SHP77 (cell line): ENCODE results near the gene WTAP.
"Not testable (repeated sequence)": the region's sequence is repeated elsewhere in the genome, so short reads cannot be mapped to it uniquely, and the experiment has no call there.

Experiments
- DNase-seq, 2 experiments: peaks; one replicate each; lab custom pipeline; 2025; lab: John Stamatoyannopoulos, UW

Gene WTAP

GRCh38 chr6:159693894-159694545 is 33.3 kb upstream of the WTAP start:
- DNase-seq = peak; percentile 84 to 90

- no peak for DNase-seq
Measured at GRCh38 chr6:159695984-159696383, 31.3 kb upstream of the WTAP start.

- DNase-seq = no peak
Measured at GRCh38 chr6:159700970-159701369, 26.3 kb upstream of the WTAP start.

GRCh38 chr6:159701413-159701999 is 25.8 kb upstream of the WTAP start:
- no peak for DNase-seq

GRCh38 chr6:159710603-159711002 is 16.7 kb upstream of the WTAP start:
- not testable (repeated sequence) for DNase-seq

GRCh38 chr6:159712389-159712788 is 14.9 kb upstream of the WTAP start:
- DNase-seq = not testable (repeated sequence)

- DNase-seq = no peak
Measured at GRCh38 chr6:159713984-159714383, 13.3 kb upstream of the WTAP start.

- no peak for DNase-seq
Measured at GRCh38 chr6:159714404-159714803, 12.9 kb upstream of the WTAP start.

- DNase-seq = no peak
Measured at GRCh38 chr6:159715166-159715565, 12.1 kb upstream of the WTAP start.

GRCh38 chr6:159715605-159716004 is 11.7 kb upstream of the WTAP start:
- no peak for DNase-seq

GRCh38 chr6:159716247-159717096 is 10.8 kb upstream of the WTAP start:
- DNase-seq = no peak

GRCh38 chr6:159718634-159719033 is 8.7 kb upstream of the WTAP start:
- no peak for DNase-seq

- DNase-seq = no peak
Measured at GRCh38 chr6:159719287-159719686, 8.0 kb upstream of the WTAP start.

- DNase-seq = peak in 1 of 2 experiments; percentile 12
Measured at GRCh38 chr6:159720708-159721107, 6.6 kb upstream of the WTAP start.

- not testable (repeated sequence) for DNase-seq
Measured at GRCh38 chr6:159721981-159722380, 5.3 kb upstream of the WTAP start.

- no peak for DNase-seq
Measured at GRCh38 chr6:159722655-159723054, 4.7 kb upstream of the WTAP start.

- no peak for DNase-seq
Measured at GRCh38 chr6:159723259-159723658, 4.0 kb upstream of the WTAP start.

GRCh38 chr6:159724778-159725177 is 2.5 kb upstream of the WTAP start:
- no peak for DNase-seq

- not testable (repeated sequence) for DNase-seq
Measured at GRCh38 chr6:159725208-159725607, 2.1 kb upstream of the WTAP start.

GRCh38 chr6:159726255-159726917 is 920 bp upstream of the WTAP start:
- DNase-seq = peak in 1 of 2 experiments; percentile 81

GRCh38 chr6:159727717-159728445 is 575 bp downstream of the WTAP start:
- peak in 1 of 2 experiments; percentile 74 for DNase-seq

GRCh38 chr6:159728531-159728964 is 1.2 kb downstream of the WTAP start:
- no peak for DNase-seq
